ENCODE measurements around the gene CRLF1.
"Not testable (repeated sequence)": the region's sequence is repeated elsewhere in the genome, so short reads cannot be mapped to it uniquely, and the experiment has no call there.

CRLF1 gene

GRCh38 chr19:18592732-18593131, 13.9 kb downstream of the CRLF1 start:
- not testable (repeated sequence) for DNase-seq

DNA sequence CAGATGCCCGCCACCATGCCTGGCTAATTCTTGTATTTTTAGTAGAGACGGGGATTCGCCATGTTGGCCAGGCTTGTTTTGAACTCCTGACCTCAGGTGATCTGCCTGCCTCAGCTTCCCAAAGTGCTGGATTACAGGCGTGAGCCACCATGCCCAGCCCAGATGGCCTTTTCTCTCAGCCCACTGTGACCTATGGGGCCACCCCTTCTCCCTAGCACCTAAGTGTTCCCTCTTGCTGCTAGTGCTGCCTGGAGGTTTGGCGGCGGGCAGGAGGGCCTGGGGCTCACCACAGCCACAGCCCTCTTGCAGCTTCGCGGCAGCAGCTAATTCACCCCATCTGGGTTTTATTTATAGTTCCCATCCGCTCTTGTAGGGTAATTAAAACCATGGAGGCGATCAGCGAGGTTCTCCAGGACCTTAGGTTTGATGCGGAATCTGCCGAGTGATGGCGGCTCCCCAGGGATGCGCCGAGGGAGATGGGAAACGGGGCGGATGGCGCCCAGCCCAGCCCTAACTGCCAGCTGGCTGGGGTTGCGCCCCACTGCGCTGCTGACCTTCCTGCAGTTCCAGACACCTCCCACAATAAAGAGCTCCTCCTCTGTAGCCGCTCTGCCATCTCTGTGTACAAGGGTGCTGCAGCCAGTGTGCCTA, 14.7 kb downstream of the CRLF1 start:
- DNase-seq = no peak

DNA sequence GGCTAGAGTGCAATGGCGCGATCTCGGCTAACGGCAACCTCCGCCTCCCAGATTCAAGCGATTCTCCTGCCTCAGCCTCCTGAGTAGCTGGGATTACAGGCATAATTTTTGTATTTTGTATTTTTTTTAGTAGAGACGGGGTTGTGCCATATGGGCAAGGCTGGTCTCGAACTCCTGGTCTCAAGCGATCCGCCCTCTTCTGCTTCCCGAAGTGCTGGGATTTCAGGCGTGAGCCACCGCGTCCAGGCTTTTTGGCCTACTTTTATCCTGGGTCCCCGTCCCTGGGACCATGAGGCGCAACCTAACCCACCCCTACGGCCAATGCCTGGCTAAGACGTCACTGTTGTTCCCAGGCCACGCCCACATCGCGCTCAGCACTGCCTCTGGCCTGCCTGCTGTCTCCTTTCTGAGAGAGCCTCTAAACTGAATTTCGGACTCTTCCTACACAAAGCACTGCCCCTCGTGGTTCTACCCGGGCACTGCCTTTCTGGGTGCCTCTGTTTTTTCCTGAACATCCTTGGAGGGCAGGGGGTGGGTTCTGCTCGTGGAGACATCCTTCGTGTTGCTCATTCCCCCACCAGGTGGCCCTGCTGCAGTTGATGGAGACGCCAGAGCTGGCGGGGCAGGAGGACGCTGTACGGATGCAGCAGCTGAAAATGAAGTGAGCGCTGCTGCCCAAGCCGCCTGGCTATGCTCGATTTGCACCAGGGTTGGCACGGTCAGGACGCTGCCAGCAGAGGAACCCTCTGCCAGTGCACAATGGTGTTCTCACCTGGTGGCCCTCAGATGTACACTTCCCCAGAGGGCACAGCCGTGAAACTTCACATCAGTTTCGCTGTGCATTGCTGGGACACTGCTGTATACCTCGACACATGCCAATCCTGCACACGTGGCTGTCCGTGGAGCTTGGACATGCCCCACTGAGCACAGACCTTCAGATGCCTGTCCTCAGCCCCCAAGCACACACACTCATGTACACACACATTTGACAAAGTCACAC, 16.0 kb downstream of the CRLF1 start:
- peak in 12 of 14 donors; percentile 34 to 94 (median 55) for DNase-seq

- DNase-seq = peak in 4 of 14 donors; percentile 41 to 52 (median 50)
These were observed 17.0 kb downstream of the CRLF1 start for GRCh38 chr19:18589380-18590272.

DNA sequence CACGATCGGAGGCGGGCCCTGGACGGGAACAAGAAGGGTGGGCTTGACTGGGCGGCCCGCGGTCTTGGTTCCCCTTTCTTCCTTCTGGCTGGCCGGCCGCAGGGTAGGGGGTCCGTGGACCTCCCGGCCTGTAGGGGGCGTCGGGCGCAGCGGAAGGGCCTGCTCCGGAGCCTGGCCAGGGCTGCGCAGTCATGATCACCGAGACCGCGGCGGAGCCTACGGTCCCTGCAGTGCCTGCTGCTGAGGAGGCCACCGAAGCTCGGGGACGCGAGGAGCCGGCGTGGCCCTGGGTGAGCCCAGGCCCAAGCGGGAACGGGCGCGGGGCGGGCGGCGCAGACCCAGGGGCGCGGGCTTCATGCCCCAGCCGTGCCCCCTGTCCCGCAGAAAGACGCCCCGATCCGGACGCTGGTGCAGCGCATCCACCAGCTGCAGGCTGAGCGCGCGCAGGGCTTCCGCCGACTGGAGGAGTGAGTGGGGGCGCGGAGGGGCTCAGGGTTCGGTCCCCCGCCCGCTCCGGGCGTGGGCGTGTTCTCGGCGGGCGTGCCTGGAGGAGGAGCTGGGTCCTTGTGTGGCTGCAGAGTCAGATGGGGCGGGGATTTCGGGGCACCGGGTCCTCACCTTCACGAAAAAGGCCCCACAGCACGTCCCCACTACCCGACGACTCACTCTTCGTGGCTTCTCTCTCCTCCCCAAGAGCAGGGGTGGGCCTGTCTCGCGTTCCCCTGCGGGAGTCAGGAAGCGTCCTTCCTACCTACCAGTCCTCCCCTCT, 17.8 kb downstream of the CRLF1 start, which contains the start of gene REX1BD:
Gene REX1BD, plus strand, starts transcription at position 188 of the 769 bp plus-strand sequence. Its CDS starts 4 bp downstream, at position 192.
- DNase-seq = peak in 13 of 14 donors; percentile 29 to 87 (median 74)

DNA sequence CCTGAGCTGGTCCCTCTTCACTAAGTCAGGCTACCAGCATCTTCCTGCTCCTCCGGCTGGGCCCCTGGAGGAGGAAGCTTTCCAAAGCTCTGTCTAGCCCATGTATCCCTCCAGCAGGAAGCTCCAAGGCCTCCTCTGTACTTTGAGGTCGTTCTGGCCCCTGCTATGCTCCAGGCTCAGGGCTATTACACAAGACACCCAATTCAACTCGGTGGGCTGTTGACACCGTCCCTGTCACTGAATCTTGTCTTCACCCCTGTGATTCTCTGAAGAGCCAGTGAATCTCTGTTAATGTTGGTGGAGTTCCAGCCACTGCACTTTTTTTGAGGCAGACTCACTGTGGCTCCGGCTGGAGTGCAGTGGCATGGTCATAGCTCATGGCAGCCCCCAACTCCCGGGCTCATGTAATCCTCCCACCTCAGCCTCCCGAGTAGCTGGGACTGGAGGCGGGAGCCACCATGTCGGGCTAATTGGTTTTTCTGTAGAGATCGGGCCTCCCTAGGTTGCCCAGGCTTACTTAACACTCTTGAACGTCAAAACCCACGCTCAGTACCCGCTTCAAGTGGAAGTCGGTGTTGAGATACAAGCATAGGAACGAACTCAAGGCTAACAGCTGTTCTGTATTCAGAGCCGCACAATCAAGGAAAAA, 18.5 kb downstream of the CRLF1 start:
- peak in 1 of 14 donors; percentile 29 for DNase-seq

DNA sequence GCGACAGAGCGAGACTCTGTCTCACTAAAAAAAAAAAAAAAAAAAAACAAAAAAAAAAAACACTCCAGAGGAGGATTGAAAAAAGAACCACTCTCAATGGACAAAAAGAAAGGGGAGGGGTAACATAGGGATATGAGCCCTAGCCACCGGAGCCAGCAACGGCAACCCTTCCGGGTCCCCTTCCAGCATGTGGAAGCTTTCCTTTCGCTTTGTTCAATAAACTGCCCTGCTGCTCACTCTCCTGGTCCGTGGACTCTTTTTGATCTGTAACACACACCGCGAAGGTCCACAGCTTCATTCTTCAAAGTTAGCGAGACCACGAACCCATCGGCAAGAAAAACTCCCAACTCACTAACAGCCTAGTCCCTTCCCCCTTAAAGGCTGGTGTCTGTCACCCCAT, 19.0 kb downstream of the CRLF1 start:
- no peak for DNase-seq

DNA sequence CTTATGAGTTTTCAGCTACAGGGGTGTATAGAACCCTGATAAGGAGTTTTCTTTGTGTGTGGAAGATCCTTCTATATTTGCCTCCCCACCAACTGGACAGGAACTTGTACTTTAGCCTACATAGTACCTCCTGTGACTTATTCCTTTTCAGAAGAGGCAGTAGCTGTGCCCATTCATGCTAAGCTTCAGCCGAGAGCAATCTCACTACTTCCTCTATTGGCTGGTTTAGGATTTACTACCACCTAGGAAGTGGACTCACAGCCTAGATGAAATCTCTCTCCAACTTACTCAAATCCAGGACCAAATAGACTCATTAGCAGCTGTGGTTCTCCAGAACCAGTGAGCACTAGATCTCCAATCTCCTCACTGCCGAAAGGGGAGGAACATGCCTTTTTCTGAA, 20.3 kb downstream of the CRLF1 start:
- DNase-seq = peak in 1 of 14 donors; percentile 11

- DNase-seq = no peak
These were observed 26.3 kb downstream of the CRLF1 start for GRCh38 chr19:18580311-18580710.

GRCh38 chr19:18577365-18577914, 29.2 kb downstream of the CRLF1 start:
- DNase-seq = no peak

GRCh38 chr19:18576383-18576782, 30.2 kb downstream of the CRLF1 start:
- no peak for DNase-seq

DNA sequence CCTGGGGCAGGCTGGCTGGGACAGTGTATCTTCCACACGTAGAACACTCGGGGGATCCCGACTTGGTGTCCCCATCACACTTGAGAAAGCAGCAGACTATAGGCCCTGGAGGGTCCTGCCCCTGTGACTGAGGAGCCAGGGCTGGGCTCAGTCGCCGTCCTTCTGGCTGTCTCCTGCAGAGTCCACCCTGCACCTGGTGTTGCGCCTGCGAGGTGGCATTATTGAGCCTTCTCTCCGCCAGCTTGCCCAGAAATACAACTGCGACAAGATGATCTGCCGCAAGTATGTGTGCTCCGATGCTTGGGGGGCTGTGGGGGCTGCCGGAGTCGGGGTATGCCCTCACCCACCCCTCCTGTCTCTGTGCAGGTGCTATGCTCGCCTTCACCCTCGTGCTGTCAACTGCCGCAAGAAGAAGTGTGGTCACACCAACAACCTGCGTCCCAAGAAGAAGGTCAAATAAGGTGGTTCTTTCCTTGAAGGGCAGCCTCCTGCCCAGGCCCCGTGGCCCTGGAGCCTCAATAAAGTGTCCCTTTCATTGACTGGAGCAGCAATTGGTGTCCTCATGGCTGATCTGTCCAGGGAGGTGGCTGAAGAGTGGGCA, 31.8 kb downstream of the CRLF1 start:
- no peak for DNase-seq

DNA sequence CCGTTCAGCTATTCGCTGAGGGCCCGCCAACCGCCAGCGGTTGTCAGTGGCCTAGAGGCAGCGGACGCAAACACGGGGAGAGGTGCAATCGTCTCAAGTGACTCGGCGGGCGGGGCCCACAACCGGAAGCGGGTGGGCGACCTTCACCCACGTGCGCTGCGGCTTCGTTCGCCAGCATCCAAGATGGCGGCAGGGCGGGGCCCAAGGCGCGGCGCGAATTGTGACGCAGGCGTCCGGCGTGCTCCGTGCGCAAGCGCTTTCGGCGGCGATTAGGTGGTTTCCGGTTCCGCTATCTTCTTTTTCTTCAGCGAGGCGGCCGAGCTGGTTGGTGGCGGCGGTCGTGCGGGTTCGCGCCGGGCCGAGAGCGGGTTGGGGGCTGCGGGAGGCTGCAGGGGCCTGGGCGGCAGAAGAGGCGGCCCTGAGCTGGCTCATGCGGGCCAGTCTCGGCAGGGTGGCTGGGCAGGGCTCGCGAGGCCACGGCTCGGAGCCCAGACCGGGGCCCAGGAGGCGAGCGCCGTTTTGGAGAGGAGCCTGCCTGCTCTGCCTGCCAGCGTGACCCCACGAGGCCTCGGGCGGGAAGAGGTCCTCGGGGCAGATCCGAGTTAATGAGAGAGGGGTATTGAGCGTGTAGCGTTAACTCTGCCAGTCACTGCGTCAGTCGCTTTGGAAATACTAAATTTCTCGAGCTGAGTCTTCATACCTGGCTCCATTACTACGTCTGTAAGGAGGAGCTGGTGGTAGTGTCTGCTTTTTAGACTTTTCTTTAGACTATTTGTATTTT, 34.8 kb downstream of the CRLF1 start, which contains the start of gene UBA52:
Gene UBA52, plus strand, starts transcription at position 294 of the 781 bp plus-strand sequence. CDS start 1,444 bp downstream, outside the sequence.
- peak; percentile 73 to 97 (median 94) for DNase-seq

- no peak for DNase-seq
These were observed 38.2 kb downstream of the CRLF1 start for GRCh38 chr19:18568367-18568766.

DNA sequence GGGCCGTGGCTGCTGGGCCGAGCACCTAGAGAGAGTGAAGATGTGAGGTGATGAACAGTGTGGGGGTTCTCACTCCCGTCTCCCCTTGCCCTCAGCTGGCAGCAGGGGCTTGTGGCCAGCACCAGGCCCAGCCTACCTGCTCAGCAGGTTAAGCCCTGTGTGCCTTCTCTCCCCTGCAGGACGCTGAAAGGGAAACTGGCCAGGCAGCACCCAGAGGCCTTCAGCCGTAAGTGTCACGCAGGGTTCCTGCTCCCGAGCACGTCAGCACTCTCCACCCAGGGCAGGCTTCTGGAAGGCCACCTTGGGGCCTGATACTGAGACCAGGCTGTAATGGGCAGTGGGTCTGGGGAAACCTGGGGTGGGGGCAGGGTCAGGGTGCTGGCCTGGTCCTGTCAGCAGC, 39.6 kb downstream of the CRLF1 start:
- no peak for DNase-seq

DNA sequence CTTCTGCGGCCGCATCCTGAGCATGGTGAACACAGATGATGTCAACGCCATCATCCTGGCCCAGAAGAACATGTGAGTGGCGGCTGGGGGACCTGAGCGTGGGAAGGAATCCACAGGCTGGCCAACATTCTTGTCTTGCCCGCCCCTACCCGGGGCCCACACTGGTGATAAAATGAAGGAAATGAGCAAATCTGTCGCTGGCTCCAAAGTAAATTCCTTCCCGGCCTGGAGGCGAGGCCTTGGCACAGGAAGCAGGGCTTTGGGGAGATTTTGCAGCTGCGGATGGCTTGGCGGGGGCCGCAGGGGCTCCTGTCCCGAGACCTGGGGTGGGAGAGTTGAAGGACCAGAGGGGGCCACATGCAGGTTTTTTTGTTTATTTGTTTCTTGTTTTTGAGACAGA, 44.5 kb downstream of the CRLF1 start:
- no peak for DNase-seq

DNA sequence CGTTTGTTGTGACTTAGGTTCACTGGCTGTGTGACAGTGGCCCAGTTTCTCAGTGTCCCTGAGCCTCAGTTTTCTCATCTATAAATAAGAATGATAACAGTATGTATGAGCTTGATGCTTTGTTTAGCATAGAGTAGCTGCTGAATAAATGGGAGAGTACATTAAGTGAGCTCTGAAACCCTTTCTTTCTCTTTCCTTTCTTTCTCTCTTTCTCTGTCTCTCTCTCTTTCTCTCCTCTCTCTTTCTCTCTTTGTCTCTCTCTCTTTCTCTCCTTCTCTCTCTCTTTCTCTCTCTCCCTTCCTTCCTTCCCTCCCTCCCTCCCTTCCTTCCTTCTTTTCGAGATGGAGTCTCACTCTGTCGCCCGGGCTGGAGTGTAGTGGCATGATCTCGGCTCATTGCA, 46.9 kb downstream of the CRLF1 start:
- DNase-seq = no peak

DNA sequence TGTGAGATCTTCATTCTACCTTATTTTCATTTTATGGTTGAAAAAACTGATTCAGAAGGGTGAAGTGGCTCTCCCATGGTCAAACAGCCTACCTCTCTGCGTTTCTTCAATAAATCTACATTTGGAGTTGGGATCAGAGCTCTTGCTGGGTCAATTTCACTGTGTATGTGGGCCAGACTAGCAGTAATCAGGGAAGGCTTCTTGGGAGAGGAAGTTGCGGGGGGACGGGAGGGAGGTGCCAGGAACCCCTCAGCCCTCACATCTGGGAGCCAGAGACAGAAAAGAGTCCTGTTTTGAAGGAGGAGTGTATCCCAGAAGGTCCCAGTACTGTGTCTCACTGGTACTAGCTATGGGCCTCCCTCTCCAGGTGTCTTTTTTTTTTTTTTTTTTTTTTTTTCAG, 48.0 kb downstream of the CRLF1 start:
- no peak for DNase-seq

- no peak for DNase-seq
These were observed 48.4 kb downstream of the CRLF1 start for GRCh38 chr19:18558202-18558555.
